Pancreas (tissue), 10 donors: ENCODE measurements around the gene EXOC4. TPM values are rescaled to one million over a fixed set of nuclear protein-coding genes. Genes with fewer than 3 reads are reported as not detected.

Experiments
- ATAC-seq, 4 donors: fragments of 200-7000 bp; cut with Tn5 transposase; one replicate each; pipeline versions ENCODE4 v1.8.0 to v1.9.1; 2020; ENCODE audit warnings: mild to moderate bottlenecking in 4 of 4, moderate library complexity in 4 of 4
- DNase-seq, 6 donors: peaks; one replicate each; pipeline ENCODE4 v3.0.0-alpha.2; 2020
- FAIRE-seq: peaks from 2 replicates; lab custom pipeline; 2012; peaks lifted over from hg19 to GRCh38; lab: Jason Lieb, UNC
- H3K27ac ChIP-seq, 4 donors: fragments of 200-600 bp; sonication (generic); 1 replicate in 3 of 4; 2 replicates in 1 of 4; pipeline versions ENCODE4 v1.5.0 to v1.8.0; 2020
- H3K27me3 ChIP-seq, 4 donors: fragments of 200-600 bp; one replicate each; pipeline ENCODE4 v1.8.0; 2021
- H3K36me3 ChIP-seq, 3 donors: fragments of 200-600 bp; sonication (generic) in 1 of 3; one replicate each; pipeline versions ENCODE4 v1.5.0 to v1.8.0; 2020 to 2021
- H3K4me1 ChIP-seq, 3 donors: fragments of 200-600 bp; one replicate each; pipeline ENCODE4 v1.8.0; 2021
- H3K4me3 ChIP-seq, 4 donors: fragments of 200-600 bp; sonication (generic) in 2 of 4; one replicate each; pipeline versions ENCODE4 v1.5.0 to v1.8.0; 2020 to 2021
- H3K9me3 ChIP-seq, 4 donors: fragments of 200-600 bp; one replicate each; pipeline ENCODE4 v1.8.0; 2021
- CTCF ChIP-seq, 4 donors: fragments of 200-600 bp; sonication (generic) in 3 of 4; IDR thresholded peaks; one replicate each; pipeline versions ENCODE4 v1.5.0 to v1.8.0; 2021; ENCODE audit warnings: antibody characterized with exemption in 4 of 4
- WGBS, 2 donors: extraction: QIAGEN DNeasy Blood & Tissue Kit; methylation state at CpG; one replicate each; pipeline ENCODE4 v1.1.7; 2013; 5-methylcytosine and 5-hydroxymethylcytosine counted together
- intact Hi-C, 3 donors: fragments of 100-400 bp; cut with DNase I; formaldehyde crosslinking; loops; one replicate each; pipeline versions ENCODE4 v1.11.1 to v1.14.2; 2022
- polyA plus RNA-seq, 2 donors: library from polyadenylated mRNA; stranded (reverse); fragments of 200-250 nt; gene quantifications; one replicate each; pipeline ENCODE4 v1.2.3, GENCODE V29; 2013
- total RNA-seq, 6 donors: library from RNA; stranded (reverse); fragmentation: NEBNext Ultra II Directional in 4 of 6; extraction: Animal tissue kit (Norgen Biotek cat#: 25700) in 4 of 6; gene quantifications; one replicate each; pipeline versions ENCODE4 v1.2.1 to v1.2.4, GENCODE V29; 2021 to 2023
- donor health status: healthy with polysubstance abuse.
- donor health status: DM: no; HTN: no; CAD: no; lungs with moderate emphysema.
- donor health status: DM: no; HTN: no; CAD: no.
- donor health status: control.
- donor health status: control.
- donor health status: Bipolar disorder and iron deficiency.
- donor health status: DM: yes; HTN: yes; CAD: no.
- donor health status: DM: no; HTN: no; CAD: no.
- donor health status: DM: no; HTN: no; CAD: no.
- donor health status: DM: yes; HTN: yes; CAD: no.

Gene EXOC4
- total and polyA plus RNA-seq, 8 donors: 13.4 to 81.2 (median 53.8) TPM

GRCh38 chr7:133910761-133911160 is 657.9 kb downstream of the EXOC4 start:
- intact Hi-C loops: no loop called here
- Histone ChIP-seq H3K4me1 (no peaks in the 10 kb centered on the region), H3K27ac (no peak overlapping the region), H3K36me3 (no peaks in the 10 kb centered on the region), H3K27me3 (no peaks in the 10 kb centered on the region), H3K4me3 (no peak overlapping the region), H3K9me3 (no peaks in the 10 kb centered on the region)
- ATAC-seq (peak in 3 of 4 donors; percentile 45 to 58 (median 50)), DNase-seq (peak in 2 of 6 donors; percentile 58 to 60), FAIRE-seq (no peak)
- TF ChIP-seq CTCF (IDR thresholded peaks at IDR 0.05): no peak
- WGBS, 2 donors: 50 to 73% methylated on average over 4 of the region's 4 CpGs

- H3K4me1 ChIP-seq: no peaks in the 10 kb centered on the region
- no peak for FAIRE-seq
- no peak overlapping the region for H3K4me3 ChIP-seq
- TF ChIP-seq CTCF (IDR thresholded peaks at IDR 0.05): no peak
- ATAC-seq: no peak
- 97% methylated on average over 2 of the region's 2 CpGs for WGBS, 2 donors
- H3K36me3 ChIP-seq: no peaks in the 10 kb centered on the region
- no peaks in the 10 kb centered on the region for H3K9me3 ChIP-seq
- H3K27me3 ChIP-seq: no peaks in the 10 kb centered on the region
- DNase-seq: no peak
- intact Hi-C loops: no loop called here
- no peak overlapping the region for H3K27ac ChIP-seq
Observed at GRCh38 chr7:133911724-133912123, 658.8 kb downstream of the EXOC4 start.

- Histone ChIP-seq H3K36me3 (no peaks in the 10 kb centered on the region), H3K27me3 (no peaks in the 10 kb centered on the region), H3K4me1 (no peaks in the 10 kb centered on the region), H3K27ac (no peak overlapping the region), H3K4me3 (no peak overlapping the region), H3K9me3 (no peaks in the 10 kb centered on the region)
- no peak for FAIRE-seq
- ATAC-seq: no peak
- DNase-seq: no peak
- TF ChIP-seq CTCF (IDR thresholded peaks at IDR 0.05): no peak
- 95 to 100% methylated on average over 2 of the region's 2 CpGs for WGBS, 2 donors
- intact Hi-C loops: no loop called here
Observed at GRCh38 chr7:133912916-133913697, 660.2 kb downstream of the EXOC4 start.

GRCh38 chr7:133916621-133917020 is 663.7 kb downstream of the EXOC4 start:
- H3K27me3 ChIP-seq: no peaks in the 10 kb centered on the region
- no peaks in the 10 kb centered on the region for H3K9me3 ChIP-seq
- no peak overlapping the region for H3K4me3 ChIP-seq
- intact Hi-C loops: no loop called here
- no peak for TF ChIP-seq CTCF (IDR thresholded peaks at IDR 0.05)
- WGBS, 2 donors: 91 to 93% methylated on average over 3 of the region's 3 CpGs
- H3K27ac ChIP-seq: no peak overlapping the region
- FAIRE-seq (no peak), ATAC-seq (no peak), DNase-seq (no peak)
- no peaks in the 10 kb centered on the region for H3K4me1 ChIP-seq
- no peaks in the 10 kb centered on the region for H3K36me3 ChIP-seq

- TF ChIP-seq CTCF (IDR thresholded peaks at IDR 0.05): no peak
- H3K4me3 ChIP-seq: no peak overlapping the region
- FAIRE-seq (no peak), DNase-seq (no peak), ATAC-seq (no peak)
- no peak overlapping the region for H3K27ac ChIP-seq
- intact Hi-C loops: no loop called here
- no peaks in the 10 kb centered on the region for H3K36me3 ChIP-seq
- no peaks in the 10 kb centered on the region for H3K27me3 ChIP-seq
- no peaks in the 10 kb centered on the region for H3K9me3 ChIP-seq
- no peaks in the 10 kb centered on the region for H3K4me1 ChIP-seq
Observed at GRCh38 chr7:133919810-133920209, 666.9 kb downstream of the EXOC4 start.
